Activated T-cell treated with anti-CD3 and anti-CD28 coated beads for 4 hours (primary cell): ENCODE data around the gene MS4A15.

Experiments
- DNase-seq: peaks from one replicate; pipeline ENCODE4 v3.0.0-alpha.2; 2020

The MS4A15 gene

GRCh38 chr11:60780065-60780464, 23.4 kb downstream of the MS4A15 start:
- DNase-seq = no peak

- no peak for DNase-seq
Observed at GRCh38 chr11:60780774-60781173, 24.1 kb downstream of the MS4A15 start.

DNA sequence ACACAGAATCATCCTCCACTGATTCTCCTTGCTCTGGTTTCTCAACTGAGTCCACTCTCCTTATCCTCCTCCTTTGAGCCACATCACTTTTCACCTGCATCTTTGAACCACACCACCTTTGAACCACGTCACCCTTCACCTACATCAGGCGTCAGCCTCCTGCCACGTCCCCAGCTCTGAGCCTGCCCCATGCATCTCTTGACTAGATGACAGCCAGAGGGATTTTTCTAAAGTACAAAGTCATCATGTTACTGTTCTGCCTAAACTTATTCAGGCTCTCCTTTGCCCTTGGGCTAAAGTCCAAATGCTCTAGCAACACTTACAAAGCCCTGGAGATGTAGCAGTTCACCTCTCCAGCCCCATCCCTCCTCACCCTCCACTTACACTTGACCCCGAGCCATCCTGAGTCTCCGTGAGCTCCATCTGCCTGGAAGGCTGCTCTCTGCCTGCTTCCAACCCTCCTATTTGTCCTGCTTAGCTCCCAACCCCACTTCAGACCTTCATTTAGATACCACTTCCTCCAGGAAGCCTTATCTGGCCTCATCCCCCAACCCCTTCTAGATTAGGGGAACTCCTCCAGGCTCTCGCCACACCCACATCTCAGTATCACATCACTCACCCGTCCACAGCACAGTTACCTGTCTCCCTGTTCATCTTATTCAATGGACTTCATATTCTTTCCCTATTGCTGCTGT, 24.8 kb downstream of the MS4A15 start:
- no peak for DNase-seq

GRCh38 chr11:60781981-60782316, 25.3 kb downstream of the MS4A15 start:
- no peak for DNase-seq

DNA sequence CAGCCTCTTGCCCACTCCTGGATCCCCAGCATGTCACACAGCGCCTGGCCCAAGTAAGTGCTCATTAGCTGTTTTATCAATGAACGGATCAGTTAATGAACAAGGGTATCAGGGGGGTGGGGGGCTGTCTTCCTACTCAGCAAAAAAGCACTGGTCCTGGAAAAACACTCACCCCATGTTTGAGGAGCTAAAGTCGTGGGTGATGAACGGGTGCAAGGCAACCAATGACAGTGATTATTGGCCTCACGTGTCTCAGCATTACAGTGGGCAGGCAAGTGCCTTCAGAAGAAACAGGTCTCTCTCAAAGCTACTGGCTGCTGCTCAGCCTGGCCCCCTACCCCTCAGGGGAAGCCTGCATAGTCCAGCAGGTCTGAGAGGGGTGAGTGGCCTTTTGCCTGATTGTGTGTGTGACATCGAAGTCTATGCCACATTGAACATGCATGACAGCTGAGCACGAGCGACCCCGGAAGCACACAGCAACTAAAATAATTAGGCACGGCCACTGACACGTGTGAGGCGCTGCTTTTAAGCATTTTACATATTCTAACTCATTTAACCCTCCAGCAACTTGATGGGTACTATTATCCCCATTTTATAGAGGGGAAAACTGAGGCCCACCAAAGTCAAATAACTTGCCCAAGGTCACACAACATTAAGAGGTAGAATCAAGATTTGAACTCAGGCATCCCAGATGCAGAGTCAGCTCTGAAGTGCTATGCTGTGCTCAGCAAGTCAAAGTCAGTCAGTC, 25.9 kb downstream of the MS4A15 start:
- DNase-seq = no peak

- no peak for DNase-seq
Observed at GRCh38 chr11:60783141-60783484, 26.4 kb downstream of the MS4A15 start.

DNA sequence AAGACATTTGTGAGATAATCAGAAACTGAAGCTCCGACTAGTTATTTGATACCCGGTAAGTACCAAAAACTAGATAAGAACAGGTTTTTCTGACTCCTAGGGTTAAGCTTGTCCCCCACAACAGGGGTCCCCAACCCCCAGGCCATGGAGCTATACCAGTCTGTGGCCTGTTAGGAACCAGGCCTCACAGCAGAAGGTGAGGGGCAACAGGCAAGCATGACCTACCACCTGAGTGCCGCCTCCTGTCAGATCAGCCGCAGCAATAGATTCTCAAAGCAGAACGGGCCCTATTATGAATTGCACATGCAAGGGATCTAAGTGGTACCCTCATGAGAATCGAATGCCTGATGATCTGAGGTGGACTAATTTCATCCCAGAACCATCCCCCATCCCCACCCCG, 27.2 kb downstream of the MS4A15 start:
- DNase-seq = no peak

DNA sequence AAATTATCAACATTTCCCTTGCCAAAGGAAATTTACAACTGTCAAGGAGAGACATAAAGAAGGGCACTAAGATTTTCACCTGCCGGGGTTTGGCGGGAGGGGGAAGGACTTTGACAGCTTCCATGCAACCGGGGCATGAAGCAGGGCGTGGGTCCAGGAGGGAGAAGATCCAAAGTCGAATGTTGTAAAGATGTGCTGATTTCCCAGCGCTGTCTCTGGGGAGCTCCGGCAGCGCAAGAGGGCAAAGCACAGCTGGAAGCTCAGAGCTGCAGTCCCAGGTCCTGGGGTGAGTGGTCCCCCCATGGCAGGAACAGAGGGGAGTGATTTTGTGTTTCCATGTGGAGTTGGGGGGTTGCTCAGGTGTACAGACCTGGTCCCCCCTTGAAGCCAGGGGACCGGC, 28.5 kb downstream of the MS4A15 start, which contains the start of gene MS4A10:
Gene MS4A10, plus strand, starts transcription at position 198 of the 400 bp plus-strand sequence. CDS start 5,003 bp downstream, outside the sequence.
- no peak for DNase-seq

GRCh38 chr11:60785806-60786361, 29.2 kb downstream of the MS4A15 start:
- DNase-seq = no peak

DNA sequence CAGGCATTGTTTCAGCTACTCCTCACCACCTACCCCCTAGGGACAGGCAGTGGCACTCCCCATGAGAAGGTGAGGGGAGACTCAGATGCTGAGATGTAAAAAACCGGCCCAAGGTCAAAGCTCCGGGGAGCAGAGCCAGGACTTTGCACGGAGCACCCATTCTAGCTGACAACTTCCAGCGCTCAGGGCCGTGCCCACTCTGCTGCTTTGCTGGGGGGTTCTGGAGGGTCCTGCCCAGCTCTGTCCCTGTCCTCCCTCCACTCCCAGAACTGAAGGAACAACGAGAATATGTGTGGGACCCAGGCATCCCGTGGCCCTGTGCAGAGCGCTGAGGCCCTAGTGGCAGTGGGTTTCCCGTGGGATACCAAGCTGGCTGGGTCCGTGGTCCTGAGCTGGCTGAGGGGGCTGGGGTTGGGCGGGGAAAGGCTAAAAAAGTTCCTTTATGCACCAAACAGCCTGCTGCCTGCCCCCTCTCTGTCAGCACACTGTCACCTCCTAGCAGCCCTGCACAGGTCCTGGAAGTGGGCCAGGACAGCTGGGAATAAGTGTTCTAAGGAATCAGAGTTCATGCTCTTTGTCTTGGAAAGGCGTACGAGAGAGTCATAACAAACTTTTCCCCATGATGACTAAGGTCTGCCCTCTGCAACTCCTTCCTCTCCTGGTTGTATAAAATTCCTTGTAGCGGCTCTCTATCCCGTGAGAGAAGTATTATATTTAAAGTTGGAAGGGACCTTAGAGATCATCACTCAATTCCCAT, 30.3 kb downstream of the MS4A15 start:
- no peak for DNase-seq

DNA sequence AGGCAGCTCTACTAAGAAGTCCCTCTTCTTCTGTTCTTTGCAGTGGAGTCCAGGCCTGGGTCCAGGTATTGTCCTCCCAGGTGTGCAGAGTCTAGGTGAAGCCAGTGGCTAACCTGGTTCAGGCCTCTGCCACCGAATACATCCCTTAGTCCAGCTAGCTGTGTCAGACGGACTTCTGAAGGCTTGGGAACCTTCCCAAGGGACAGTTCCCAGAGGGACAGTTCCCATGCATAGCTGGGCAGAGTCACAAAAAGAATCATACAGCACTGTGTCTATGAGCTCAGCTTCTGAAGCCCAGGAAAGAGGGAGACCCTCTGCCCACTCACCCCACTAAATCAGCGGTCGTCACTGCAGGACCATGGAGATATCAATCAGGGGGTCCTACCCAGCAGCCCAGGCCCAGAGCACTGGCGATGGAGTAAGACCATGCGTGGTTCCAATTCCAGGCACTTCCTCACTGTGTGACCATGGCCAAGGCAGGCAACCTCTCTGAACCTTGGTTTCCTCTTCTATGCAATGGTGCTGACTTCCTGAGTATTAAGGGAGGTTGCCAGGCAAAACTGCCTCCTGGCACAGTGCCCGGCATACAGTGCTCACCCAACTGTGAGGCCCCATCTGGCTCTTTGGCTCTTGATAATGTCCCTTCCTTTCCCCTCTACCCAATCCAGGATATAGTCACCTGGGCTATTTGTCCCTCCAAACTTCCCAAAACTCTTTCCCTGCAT, 31.9 kb downstream of the MS4A15 start:
- DNase-seq = no peak

GRCh38 chr11:60790726-60791125, 34.1 kb downstream of the MS4A15 start:
- DNase-seq = no peak

DNA sequence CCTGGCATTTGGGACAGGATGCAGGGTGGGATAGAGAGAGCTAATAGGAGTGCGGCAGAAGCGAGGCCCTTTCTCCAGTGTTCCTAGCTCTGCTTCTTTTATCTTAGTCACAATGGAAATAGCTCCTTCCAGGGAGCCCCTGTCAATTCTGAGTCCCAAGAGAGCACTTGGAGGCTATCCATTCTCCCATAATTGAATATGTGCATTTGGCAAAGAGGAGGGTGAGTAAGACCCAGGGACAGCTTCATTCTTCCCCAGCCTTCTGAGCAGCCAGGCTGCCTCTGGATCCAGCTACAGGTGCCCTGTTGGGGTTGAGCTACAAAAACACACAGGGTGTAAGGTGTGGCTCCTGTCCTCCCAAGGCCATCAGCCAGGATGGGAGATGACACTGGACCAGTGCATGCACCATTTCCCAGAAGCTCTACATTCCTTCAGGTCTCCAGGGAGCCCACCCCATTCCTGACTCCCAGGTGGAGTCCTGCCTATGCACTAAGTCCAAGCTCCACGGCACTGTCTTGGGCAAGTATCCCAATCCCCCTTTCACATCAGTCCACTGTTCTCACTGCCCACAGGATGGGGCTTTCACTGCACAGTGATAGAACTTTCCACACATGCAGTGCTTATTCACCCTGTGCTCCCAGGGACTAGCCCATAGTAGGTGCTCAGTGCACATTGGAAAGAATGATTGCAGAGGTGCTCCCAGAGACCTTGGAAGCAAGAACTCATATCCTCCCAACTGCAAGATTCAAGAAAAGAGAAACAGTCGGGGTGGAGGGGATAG, 34.7 kb downstream of the MS4A15 start:
- DNase-seq = no peak

DNA sequence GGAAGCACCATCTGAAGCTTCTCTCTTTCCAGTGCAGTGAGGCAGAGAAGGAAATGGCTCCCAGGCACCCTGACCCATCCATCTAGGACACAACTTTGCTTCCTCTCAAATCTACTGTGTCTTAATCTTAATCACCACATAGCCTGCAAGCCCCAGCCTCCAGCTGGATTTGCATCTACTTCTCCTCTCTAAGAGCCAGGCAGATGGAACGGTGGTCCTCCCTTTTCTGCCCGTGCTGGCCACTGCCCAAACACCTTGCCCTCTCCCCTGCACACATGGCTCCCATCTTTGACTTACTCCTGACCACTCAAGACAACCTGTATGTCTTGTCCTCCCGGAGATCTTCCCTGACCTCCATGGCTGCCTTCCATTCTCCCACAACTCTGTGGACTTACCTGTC, 35.9 kb downstream of the MS4A15 start:
- no peak for DNase-seq

DNA sequence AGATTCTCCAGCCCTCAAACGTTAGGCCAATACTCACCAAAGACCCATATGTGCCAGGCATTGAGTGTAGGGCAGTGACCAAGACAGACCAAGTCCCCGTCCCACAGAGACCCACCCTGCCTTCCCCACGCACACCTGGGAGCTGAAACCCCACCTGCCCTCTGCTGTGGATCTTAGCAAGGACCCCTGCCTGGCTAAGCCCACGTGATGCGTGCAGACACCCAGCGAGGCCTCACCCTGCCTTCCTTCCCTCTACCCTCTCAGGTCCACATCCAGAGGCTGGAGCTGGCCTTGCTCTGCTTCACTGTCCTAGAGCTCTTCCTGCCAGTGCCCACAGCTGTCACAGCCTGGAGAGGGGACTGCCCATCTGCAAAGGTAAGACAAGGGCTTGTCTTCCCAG, 38.6 kb downstream of the MS4A15 start:
- DNase-seq = no peak

DNA sequence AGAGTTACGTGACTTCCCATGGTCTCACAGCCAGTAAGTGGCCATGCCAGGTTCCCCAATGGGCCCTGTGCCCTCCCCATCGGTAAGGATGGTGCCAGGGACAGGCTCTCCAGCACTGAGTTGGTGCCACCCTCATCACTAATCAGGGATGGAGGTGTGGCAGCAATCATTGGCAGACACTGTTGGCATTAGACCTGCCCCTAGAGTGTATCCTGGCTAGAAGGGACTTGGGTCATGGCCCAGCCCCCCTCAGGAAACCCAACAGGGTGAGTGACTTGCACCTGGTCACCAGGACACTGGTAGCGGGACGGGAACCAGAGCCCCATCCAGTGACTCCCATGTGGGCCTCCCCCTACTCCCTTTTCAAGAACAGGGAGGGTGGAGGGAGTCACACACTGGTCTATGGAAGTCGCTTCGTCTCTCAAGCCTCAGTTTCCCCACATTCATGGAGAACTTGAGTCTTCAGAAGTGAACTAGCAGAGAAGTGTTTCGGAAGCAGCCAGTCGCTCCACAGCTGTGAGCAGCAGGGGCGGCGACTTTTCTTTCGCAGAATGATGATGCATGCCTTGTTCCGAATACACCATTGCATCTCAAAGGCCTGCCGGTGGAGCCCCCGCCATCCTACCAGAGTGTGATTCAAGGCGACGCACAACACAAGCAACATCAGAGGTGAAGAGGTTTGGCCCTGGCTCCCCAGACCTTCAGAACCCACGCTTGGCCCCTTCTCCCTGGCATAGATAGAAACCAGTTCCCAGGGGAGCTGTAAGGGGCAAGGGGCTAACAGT, 41.4 kb downstream of the MS4A15 start:
- DNase-seq = no peak

- DNase-seq = no peak
Observed at GRCh38 chr11:60798631-60799030, 42.0 kb downstream of the MS4A15 start.

DNA sequence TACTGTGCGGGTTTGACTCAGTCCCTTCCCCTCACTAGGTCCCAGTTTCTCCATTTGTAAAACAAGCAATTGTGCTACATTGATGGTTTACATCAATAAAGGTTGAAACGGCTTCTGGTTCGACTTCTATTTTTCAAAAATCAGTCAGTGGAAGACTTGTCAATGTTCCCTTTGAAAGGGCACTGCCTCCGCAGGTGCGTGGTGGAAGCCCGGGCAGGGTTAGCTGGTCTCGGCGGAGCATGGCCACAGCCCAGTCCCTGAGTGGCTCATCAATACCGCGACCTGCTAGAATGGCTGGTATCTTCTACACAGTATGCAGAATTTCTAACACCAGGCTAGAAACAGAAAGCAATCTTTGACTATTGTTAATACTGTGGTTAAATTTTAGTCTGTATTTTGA, 44.5 kb downstream of the MS4A15 start:
- DNase-seq = no peak

DNA sequence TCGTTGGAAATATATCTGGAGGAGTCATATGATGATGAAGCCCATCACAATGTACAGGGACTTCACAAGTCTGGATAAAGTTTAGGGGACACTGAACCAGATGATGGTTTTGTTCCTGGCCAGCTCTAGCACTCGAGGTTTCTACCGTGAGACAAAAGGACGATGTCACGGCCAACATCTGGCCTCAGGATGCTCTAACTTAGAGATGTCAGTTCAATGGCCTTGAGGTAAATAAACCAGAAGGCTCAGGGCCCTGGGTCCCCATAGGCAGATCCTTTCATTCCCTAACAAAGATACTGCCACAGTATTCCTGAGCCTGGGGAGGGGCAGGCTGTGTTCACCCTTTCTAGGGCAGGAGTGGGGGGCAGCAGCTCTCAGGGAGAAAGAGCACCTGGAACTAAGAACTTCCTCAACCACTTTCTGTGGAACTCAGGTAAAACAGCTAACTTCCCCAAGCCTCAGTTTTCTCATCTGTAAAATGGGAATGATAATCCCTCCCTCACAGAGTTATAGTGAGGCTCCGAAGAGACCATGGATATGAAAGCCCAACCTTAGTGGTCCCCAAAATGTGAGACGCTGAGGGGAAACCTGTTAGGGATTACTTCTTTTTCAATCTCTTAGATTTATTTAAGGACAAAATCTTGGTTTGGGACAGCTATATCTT, 46.7 kb downstream of the MS4A15 start:
- DNase-seq = no peak

- no peak for DNase-seq
Observed at GRCh38 chr11:60809249-60809648, 52.6 kb downstream of the MS4A15 start.

DNA sequence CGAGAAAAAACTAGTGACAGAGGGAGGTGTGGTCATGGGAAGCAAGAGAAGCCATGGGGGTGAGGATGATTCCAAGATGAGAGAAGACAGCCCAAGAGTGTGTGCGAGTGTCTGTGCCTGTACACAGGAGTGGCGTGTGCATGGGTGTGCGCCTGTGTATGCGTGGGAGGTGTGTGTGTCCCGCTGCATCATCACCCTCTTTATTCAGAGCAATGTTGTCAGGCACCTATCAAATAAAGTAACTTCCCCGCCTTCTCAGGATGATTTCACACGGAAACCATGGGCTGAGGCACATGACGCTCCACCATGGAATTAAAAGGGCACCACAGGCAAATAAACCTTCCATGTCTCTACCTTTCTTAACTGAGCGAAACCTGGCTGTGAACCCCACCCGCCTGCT, 53.0 kb downstream of the MS4A15 start:
- DNase-seq = no peak
